HG03565 (cell line): ENCODE results near the gene NELL1.

Experiments
- ATAC-seq: cut with Tn5 transposase; IDR thresholded peaks from one replicate; pipeline ENCODE4 v1.9.1; 2021; ENCODE audit warnings: mild to moderate bottlenecking, moderate library complexity; ENCODE audit not compliant: unreplicated experiment

The NELL1 gene

GRCh38 chr11:21465920-21466319 is 796.5 kb downstream of the NELL1 start:
- ATAC-seq, result no peak

GRCh38 chr11:21470521-21470920 is 801.1 kb downstream of the NELL1 start:
- ATAC-seq, result no peak

- ATAC-seq, result no peak
These were observed 802.9 kb downstream of the NELL1 start for GRCh38 chr11:21472261-21472660.

- ATAC-seq, result no peak
These were observed 805.1 kb downstream of the NELL1 start for GRCh38 chr11:21474529-21474928.

GRCh38 chr11:21475276-21475675 is 805.9 kb downstream of the NELL1 start:
- ATAC-seq, result no peak

GRCh38 chr11:21476588-21476987 is 807.2 kb downstream of the NELL1 start:
- no peak for ATAC-seq

GRCh38 chr11:21480240-21480639 is 810.9 kb downstream of the NELL1 start:
- no peak for ATAC-seq

GRCh38 chr11:21481255-21481654 is 811.9 kb downstream of the NELL1 start:
- ATAC-seq, result no peak

GRCh38 chr11:21484039-21484438 is 814.7 kb downstream of the NELL1 start:
- ATAC-seq, result no peak

- no peak for ATAC-seq
These were observed 815.6 kb downstream of the NELL1 start for GRCh38 chr11:21485006-21485405.

- ATAC-seq, result no peak
These were observed 816.0 kb downstream of the NELL1 start for GRCh38 chr11:21485426-21485825.

- no peak for ATAC-seq
These were observed 820.2 kb downstream of the NELL1 start for GRCh38 chr11:21489416-21490115.

- no peak for ATAC-seq
These were observed 823.5 kb downstream of the NELL1 start for GRCh38 chr11:21492931-21493330.

GRCh38 chr11:21494946-21495345 is 825.6 kb downstream of the NELL1 start:
- ATAC-seq, result no peak

- no peak for ATAC-seq
These were observed 826.5 kb downstream of the NELL1 start for GRCh38 chr11:21495879-21496278.

GRCh38 chr11:21501245-21501644 is 831.9 kb downstream of the NELL1 start:
- ATAC-seq, result no peak

GRCh38 chr11:21505070-21505469 is 835.7 kb downstream of the NELL1 start:
- no peak for ATAC-seq

- ATAC-seq, result peak; percentile 88
These were observed 842.6 kb downstream of the NELL1 start for GRCh38 chr11:21511835-21512440.

- no peak for ATAC-seq
These were observed 844.9 kb downstream of the NELL1 start for GRCh38 chr11:21514316-21514715.

GRCh38 chr11:21520244-21520643 is 850.9 kb downstream of the NELL1 start:
- ATAC-seq, result no peak

GRCh38 chr11:21529187-21529586 is 859.8 kb downstream of the NELL1 start:
- no peak for ATAC-seq

- ATAC-seq, result no peak
These were observed 864.9 kb downstream of the NELL1 start for GRCh38 chr11:21534288-21534687.

GRCh38 chr11:21537980-21538379 is 868.6 kb downstream of the NELL1 start:
- no peak for ATAC-seq
